ENCODE results near the gene KNCN. TPM values are rescaled to one million over a fixed set of nuclear protein-coding genes. Genes with fewer than 3 reads are reported as not detected.

KNCN gene
- total RNA-seq, 2 donors from 2014 or later, result not detected

DNA sequence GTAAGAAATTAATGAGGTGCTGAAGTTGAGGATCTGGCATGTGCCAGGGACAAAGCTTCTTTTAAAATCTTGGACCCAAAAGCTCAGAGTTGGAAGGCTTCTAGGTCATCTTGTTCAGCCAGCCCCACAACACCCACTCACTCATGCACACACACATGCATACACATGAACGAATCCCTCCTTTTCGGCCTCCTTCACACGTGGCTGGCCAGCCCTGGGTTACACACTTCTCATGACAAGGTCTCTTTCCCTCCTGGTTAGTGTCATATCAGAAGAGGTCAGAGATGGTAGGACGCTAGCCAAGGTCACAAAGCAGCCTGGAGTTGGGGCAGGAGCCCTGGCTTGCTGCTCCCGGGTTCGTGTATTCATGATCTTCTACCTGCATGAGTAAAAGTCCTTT is 54.9 kb downstream of the KNCN start:
- Histone ChIP-seq H3K27me3 (peaks cover 17 to 21% of the 10 kb centered on the region in 2 donors), H3K4me3 (no peak overlapping the region), H3K9me3 (no peaks in the 10 kb centered on the region), H3K27ac (no peak overlapping the region), H3K4me1 (no peaks in the 10 kb centered on the region), H3K36me3 (no peaks in the 10 kb centered on the region)
- DNase-seq (ENCODE audit: low spot score), result no peak
- TF ChIP-seq, protein P1, sequence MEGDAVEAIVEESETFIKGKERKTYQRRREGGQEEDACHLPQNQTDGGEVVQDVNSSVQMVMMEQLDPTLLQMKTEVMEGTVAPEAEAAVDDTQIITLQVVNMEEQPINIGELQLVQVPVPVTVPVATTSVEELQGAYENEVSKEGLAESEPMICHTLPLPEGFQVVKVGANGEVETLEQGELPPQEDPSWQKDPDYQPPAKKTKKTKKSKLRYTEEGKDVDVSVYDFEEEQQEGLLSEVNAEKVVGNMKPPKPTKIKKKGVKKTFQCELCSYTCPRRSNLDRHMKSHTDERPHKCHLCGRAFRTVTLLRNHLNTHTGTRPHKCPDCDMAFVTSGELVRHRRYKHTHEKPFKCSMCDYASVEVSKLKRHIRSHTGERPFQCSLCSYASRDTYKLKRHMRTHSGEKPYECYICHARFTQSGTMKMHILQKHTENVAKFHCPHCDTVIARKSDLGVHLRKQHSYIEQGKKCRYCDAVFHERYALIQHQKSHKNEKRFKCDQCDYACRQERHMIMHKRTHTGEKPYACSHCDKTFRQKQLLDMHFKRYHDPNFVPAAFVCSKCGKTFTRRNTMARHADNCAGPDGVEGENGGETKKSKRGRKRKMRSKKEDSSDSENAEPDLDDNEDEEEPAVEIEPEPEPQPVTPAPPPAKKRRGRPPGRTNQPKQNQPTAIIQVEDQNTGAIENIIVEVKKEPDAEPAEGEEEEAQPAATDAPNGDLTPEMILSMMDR (IDR thresholded peaks at IDR 0.05), result no peak

DNA sequence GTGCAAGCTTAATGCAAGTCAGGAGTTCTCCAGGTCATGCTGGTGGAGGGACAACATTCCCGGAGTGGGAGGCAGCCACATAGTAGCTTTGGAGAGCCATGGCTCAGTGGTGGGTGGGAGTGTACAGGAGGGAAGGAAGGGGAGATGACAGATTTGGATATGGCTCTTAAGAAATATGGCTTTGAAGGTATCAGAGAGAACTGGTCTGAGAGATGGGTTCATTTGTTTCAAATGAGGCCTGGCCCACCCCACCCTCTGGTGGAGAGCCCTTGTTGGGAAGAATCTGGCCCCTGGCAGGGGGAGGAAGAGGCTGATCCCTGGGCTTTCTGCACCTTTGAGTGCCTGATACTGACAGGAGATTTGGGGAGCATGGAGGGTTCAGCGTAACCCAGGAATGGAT is 55.7 kb downstream of the KNCN start:
- Histone ChIP-seq H3K27ac (no peak overlapping the region), H3K9me3 (no peaks in the 10 kb centered on the region), H3K4me1 (peaks cover 0 to 2% of the 10 kb centered on the region in 2 donors), H3K4me3 (no peak overlapping the region), H3K27me3 (peaks cover 24 to 28% of the 10 kb centered on the region in 2 donors), H3K36me3 (no peaks in the 10 kb centered on the region)
- DNase-seq (ENCODE audit: low spot score), result no peak
- TF ChIP-seq, protein P1 (IDR thresholded peaks at IDR 0.05), result no peak

Other genes starting within 250 kb of the KNCN start
- 10 to 100 TPM; 48.3 to 57.8 TPM for gene LRRC41, start 248.0 kb downstream of the KNCN start, total RNA-seq
- 1,000 to 10,000 TPM in 1 of 2 donors, 100 to 1,000 TPM in 1; 929 to 1,323 TPM for gene UQCRH, start 247.9 kb downstream of the KNCN start, total RNA-seq
- 10 to 100 TPM in 1 of 2 donors, 1 to 10 TPM in 1; 9.1 to 13.9 TPM for gene NSUN4, start 210.8 kb downstream of the KNCN start, total RNA-seq
- gene FAAH, start 157.3 kb downstream of the KNCN start, total RNA-seq, result 10 to 100 TPM in 1 of 2 donors, 1 to 10 TPM in 1; 6.3 to 10.5 TPM
- not detected for gene DMBX1, start 61.8 kb downstream of the KNCN start, total RNA-seq
- 10 to 100 TPM; 22.1 to 25.0 TPM for gene MKNK1, start 52.6 kb upstream of the KNCN start, total RNA-seq
- gene MOB3C, start 65.2 kb upstream of the KNCN start, total RNA-seq, result 10 to 100 TPM in 1 of 2 donors, 1 to 10 TPM in 1; 7.9 to 14.5 TPM
- 100 to 1,000 TPM; 113 to 201 TPM for gene ATPAF1, start 116.7 kb upstream of the KNCN start, total RNA-seq
- not detected for gene TEX38, start 120.2 kb upstream of the KNCN start, total RNA-seq
- 10 to 100 TPM; 72.9 to 73.5 TPM for gene EFCAB14, start 167.5 kb upstream of the KNCN start, total RNA-seq
- 10 to 100 TPM; 20.0 to 47.8 TPM for gene CYP4B1, start 247.4 kb upstream of the KNCN start, total RNA-seq

Data from right atrium auricular region (tissue), 2 donors.